Fibroblast of skin of left quadriceps (primary cell): ENCODE measurements around the gene TMEM238.
A peak's percentile ranks its signal among the peaks of the same experiment; 100 is the strongest.
"Not testable (repeated sequence)": the region's sequence is repeated elsewhere in the genome, so short reads cannot be mapped to it uniquely, and the experiment has no call there.

Source experiments
- DNase-seq, 2 experiments: peaks; one replicate each; pipeline ENCODE4 v3.0.0-alpha.2; 2013; ENCODE audit warnings: low read depth in 2 of 2

The TMEM238 gene

GRCh38 chr19:55401390-55401789 is 17.3 kb upstream of the TMEM238 start:
- not testable (repeated sequence) for DNase-seq

- no peak for DNase-seq
These were observed 16.4 kb upstream of the TMEM238 start for GRCh38 chr19:55400281-55401087.

- DNase-seq, result no peak
These were observed 14.3 kb upstream of the TMEM238 start for GRCh38 chr19:55398200-55398925.

- DNase-seq, result no peak
These were observed 9.0 kb upstream of the TMEM238 start for GRCh38 chr19:55392820-55393761.

GRCh38 chr19:55391702-55392615 is 7.9 kb upstream of the TMEM238 start:
- no peak for DNase-seq

GRCh38 chr19:55391191-55391670 is 7.1 kb upstream of the TMEM238 start:
- DNase-seq, result no peak

GRCh38 chr19:55390461-55390880 is 6.4 kb upstream of the TMEM238 start:
- DNase-seq, result no peak

GRCh38 chr19:55389386-55390317 is 5.6 kb upstream of the TMEM238 start:
- DNase-seq, result no peak

GRCh38 chr19:55387736-55388497 is 3.8 kb upstream of the TMEM238 start:
- no peak for DNase-seq

GRCh38 chr19:55386493-55386971 is 2.4 kb upstream of the TMEM238 start:
- no peak for DNase-seq

- DNase-seq, result peak; percentile 95 to 96
These were observed 1.8 kb upstream of the TMEM238 start, which contains the start of gene RPL28 for GRCh38 chr19:55385724-55386492. Gene RPL28, plus strand, starts transcription at chr19:55385932. Its CDS starts 426 bp downstream, at chr19:55386358.

GRCh38 chr19:55384920-55385723 is 1.0 kb upstream of the TMEM238 start:
- DNase-seq, result peak; percentile 89 to 90

GRCh38 chr19:55383279-55384130 is 587 bp downstream of the TMEM238 start:
- no peak for DNase-seq

GRCh38 chr19:55382522-55383054 is 1.5 kb downstream of the TMEM238 start:
- DNase-seq, result no peak

- no peak for DNase-seq
These were observed 2.1 kb downstream of the TMEM238 start for GRCh38 chr19:55382013-55382412.

GRCh38 chr19:55379174-55379573 is 4.9 kb downstream of the TMEM238 start:
- no peak for DNase-seq
